Activated B cell treated with CpG ODN at 0.5 μM for 24 hours (primary cell): ENCODE data around the gene C1QA. TPM values are rescaled to one million over a fixed set of nuclear protein-coding genes. Genes with fewer than 3 reads are reported as not detected.

Source experiments
- ATAC-seq: fragments of 200-7000 bp; cut with Tn5 transposase; one replicate; pipeline ENCODE4 v1.10.0; 2021; ENCODE audit warnings: low read depth, mild to moderate bottlenecking, moderate library complexity
- CTCF ChIA-PET: fragments of 350-600 bp; sonication (Branson Sonifier 250); formaldehyde crosslinking; loops from one replicate; lab custom pipeline; 2021; ENCODE audit warnings: antibody characterized with exemption; lab: Charles Lee
- POLR2A ChIA-PET: fragments of 350-600 bp; sonication (Branson Sonifier 250); formaldehyde crosslinking; loops from one replicate; lab custom pipeline; 2021; ENCODE audit warnings: antibody characterized with exemption; lab: Charles Lee
- DNase-seq: peaks from one replicate; pipeline ENCODE4 v3.0.0; 2022
- H3K27ac Mint-ChIP-seq: one replicate; pipeline ENCODE4 v1.8.0; 2020; ENCODE audit warnings: mixed read lengths
- H3K27me3 Mint-ChIP-seq: one replicate; pipeline ENCODE4 v1.8.0; 2021; ENCODE audit warnings: mixed read lengths
- H3K36me3 Mint-ChIP-seq: one replicate; pipeline ENCODE4 v1.8.0; 2021; ENCODE audit warnings: low read depth, mixed read lengths
- H3K4me1 Mint-ChIP-seq: one replicate; pipeline ENCODE4 v1.8.0; 2021; ENCODE audit warnings: mixed read lengths
- H3K4me3 Mint-ChIP-seq: one replicate; pipeline ENCODE4 v1.8.0; 2020; ENCODE audit warnings: mild to moderate bottlenecking, mixed read lengths
- H3K9me3 Mint-ChIP-seq: one replicate; pipeline ENCODE4 v1.8.0; 2020; ENCODE audit warnings: mixed read lengths
- intact Hi-C: fragments of 100-400 bp; cut with micrococcal nuclease; formaldehyde crosslinking; loops from one replicate; pipeline ENCODE4 v1.15.1; 2024
- total RNA-seq: library from RNA; stranded (reverse); gene quantifications from 2 replicates; pipeline ENCODE4 v1.2.3, GENCODE V29; 2022
- TF ChIP-seq, protein P1 (sequence below): fragments of 200-600 bp; IDR thresholded peaks from one replicate; pipeline ENCODE4 v1.8.0; 2022; ENCODE audit warnings: antibody characterized with exemption, mild to moderate bottlenecking

Gene C1QA
- total RNA-seq, 1 donor from 2014 or later = not detected

DNA sequence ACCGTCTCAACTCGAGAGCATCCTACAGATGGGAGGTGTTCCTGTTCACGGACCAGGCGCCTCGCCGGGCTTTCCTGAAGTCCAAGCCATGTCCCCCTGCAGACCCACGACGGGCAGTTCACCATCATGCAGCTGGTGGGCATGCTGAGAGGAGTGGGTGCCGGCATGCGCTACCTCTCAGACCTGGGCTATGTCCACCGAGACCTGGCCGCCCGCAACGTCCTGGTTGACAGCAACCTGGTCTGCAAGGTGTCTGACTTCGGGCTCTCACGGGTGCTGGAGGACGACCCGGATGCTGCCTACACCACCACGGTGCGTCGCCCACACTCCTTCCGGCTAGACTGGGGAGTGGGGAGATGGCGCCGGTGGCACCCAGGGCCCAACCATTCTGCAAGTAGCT is 37.7 kb upstream of the C1QA start:
- Mint-ChIP-seq H3K4me3 (no peak overlapping the region), H3K27ac (no peak overlapping the region), H3K27me3 (peaks cover 17% of the 10 kb centered on the region), H3K4me1 (no peaks in the 10 kb centered on the region), H3K9me3 (no peaks in the 10 kb centered on the region), H3K36me3 (no peaks in the 10 kb centered on the region)
- ATAC-seq (no peak), DNase-seq (no peak)
- TF ChIP-seq, protein P1, sequence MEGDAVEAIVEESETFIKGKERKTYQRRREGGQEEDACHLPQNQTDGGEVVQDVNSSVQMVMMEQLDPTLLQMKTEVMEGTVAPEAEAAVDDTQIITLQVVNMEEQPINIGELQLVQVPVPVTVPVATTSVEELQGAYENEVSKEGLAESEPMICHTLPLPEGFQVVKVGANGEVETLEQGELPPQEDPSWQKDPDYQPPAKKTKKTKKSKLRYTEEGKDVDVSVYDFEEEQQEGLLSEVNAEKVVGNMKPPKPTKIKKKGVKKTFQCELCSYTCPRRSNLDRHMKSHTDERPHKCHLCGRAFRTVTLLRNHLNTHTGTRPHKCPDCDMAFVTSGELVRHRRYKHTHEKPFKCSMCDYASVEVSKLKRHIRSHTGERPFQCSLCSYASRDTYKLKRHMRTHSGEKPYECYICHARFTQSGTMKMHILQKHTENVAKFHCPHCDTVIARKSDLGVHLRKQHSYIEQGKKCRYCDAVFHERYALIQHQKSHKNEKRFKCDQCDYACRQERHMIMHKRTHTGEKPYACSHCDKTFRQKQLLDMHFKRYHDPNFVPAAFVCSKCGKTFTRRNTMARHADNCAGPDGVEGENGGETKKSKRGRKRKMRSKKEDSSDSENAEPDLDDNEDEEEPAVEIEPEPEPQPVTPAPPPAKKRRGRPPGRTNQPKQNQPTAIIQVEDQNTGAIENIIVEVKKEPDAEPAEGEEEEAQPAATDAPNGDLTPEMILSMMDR = no peak
- ChIA-PET POLR2A (no interaction called here), CTCF (no interaction called here)
- intact Hi-C loops = no loop called here

GRCh38 chr1:22600071-22600816 is 36.2 kb upstream of the C1QA start:
- no peak for DNase-seq
- no peaks in the 10 kb centered on the region for H3K9me3 Mint-ChIP-seq
- ChIA-PET CTCF (no interaction called here), POLR2A (no interaction called here)
- H3K27me3 Mint-ChIP-seq = peaks cover 23% of the 10 kb centered on the region
- no peaks in the 10 kb centered on the region for H3K4me1 Mint-ChIP-seq
- no peak overlapping the region for H3K27ac Mint-ChIP-seq
- TF ChIP-seq, protein P1 = no peak
- ATAC-seq = no peak
- intact Hi-C loops = no loop called here
- H3K36me3 Mint-ChIP-seq = no peaks in the 10 kb centered on the region
- no peak overlapping the region for H3K4me3 Mint-ChIP-seq

- CTCF ChIA-PET = no interaction called here
- POLR2A ChIA-PET = no interaction called here
- H3K4me1 Mint-ChIP-seq = no peaks in the 10 kb centered on the region
- intact Hi-C loops = no loop called here
- H3K9me3 Mint-ChIP-seq = no peaks in the 10 kb centered on the region
- peaks cover 22% of the 10 kb centered on the region for H3K27me3 Mint-ChIP-seq
- no peak overlapping the region for H3K4me3 Mint-ChIP-seq
- ATAC-seq (no peak), DNase-seq (no peak)
- TF ChIP-seq, protein P1 = no peak
- H3K27ac Mint-ChIP-seq = no peak overlapping the region
- no peaks in the 10 kb centered on the region for H3K36me3 Mint-ChIP-seq
These were observed 35.4 kb upstream of the C1QA start for GRCh38 chr1:22600817-22601605.

- peaks cover 24% of the 10 kb centered on the region for H3K27me3 Mint-ChIP-seq
- ATAC-seq (no peak), DNase-seq (no peak)
- H3K4me1 Mint-ChIP-seq = no peaks in the 10 kb centered on the region
- H3K4me3 Mint-ChIP-seq = no peak overlapping the region
- H3K9me3 Mint-ChIP-seq = no peaks in the 10 kb centered on the region
- no peak overlapping the region for H3K27ac Mint-ChIP-seq
- TF ChIP-seq, protein P1 = no peak
- ChIA-PET CTCF (no interaction called here), POLR2A (no interaction called here)
- H3K36me3 Mint-ChIP-seq = no peaks in the 10 kb centered on the region
- intact Hi-C loops = no loop called here
These were observed 34.8 kb upstream of the C1QA start for GRCh38 chr1:22601610-22602009.

DNA sequence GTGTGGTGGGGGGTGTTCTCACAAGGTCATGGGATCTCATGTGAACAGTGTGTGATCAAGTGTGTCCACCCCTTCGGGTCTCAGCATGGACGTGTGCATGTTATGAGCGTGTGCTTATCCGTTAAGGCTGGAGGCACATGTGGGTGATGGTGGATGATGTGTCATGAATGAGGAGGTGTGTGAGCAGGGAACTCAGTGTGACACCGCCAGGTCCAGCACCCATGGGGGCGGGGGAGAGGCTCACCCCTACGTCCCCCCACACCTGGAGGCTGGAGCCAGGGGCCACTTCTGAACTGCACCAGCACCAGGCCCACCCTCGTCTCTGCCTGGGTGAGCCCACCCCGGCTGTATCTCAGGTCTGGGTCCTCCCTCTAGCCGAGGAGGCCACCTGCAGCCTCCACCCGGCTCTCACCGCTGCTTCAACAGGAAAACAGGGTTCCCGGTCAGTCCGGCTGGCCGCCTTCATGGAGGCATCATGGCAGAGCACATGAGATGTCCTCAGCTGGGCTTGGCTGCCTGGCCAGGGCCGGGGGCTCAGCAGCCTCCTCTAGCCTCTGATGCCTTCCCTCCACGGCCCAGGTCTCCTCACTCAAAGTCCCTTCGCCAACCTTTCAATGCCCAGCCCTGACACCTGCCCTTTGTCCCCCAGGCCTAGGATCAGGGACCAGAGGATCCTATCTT is 34.2 kb upstream of the C1QA start:
- no peak overlapping the region for H3K4me3 Mint-ChIP-seq
- H3K36me3 Mint-ChIP-seq = no peaks in the 10 kb centered on the region
- DNase-seq (no peak), ATAC-seq (no peak)
- intact Hi-C loops = no loop called here
- H3K9me3 Mint-ChIP-seq = no peaks in the 10 kb centered on the region
- ChIA-PET POLR2A (no interaction called here), CTCF (no interaction called here)
- H3K4me1 Mint-ChIP-seq = no peaks in the 10 kb centered on the region
- H3K27ac Mint-ChIP-seq = no peak overlapping the region
- peaks cover 21% of the 10 kb centered on the region for H3K27me3 Mint-ChIP-seq
- TF ChIP-seq, protein P1 = no peak
